NCI-H2227 (cell line): ENCODE results near the gene TOX2.

Experiments used
- DNase-seq: peaks from one replicate; lab custom pipeline; 2025; ENCODE audit not compliant: unreplicated experiment; lab: John Stamatoyannopoulos, UW

The TOX2 gene

GRCh38 chr20:43994486-43995100 lies 79.9 kb downstream of the TOX2 start:
- DNase-seq, result no peak

- no peak for DNase-seq
Measured at GRCh38 chr20:43995645-43996044, 81.0 kb downstream of the TOX2 start.

DNA sequence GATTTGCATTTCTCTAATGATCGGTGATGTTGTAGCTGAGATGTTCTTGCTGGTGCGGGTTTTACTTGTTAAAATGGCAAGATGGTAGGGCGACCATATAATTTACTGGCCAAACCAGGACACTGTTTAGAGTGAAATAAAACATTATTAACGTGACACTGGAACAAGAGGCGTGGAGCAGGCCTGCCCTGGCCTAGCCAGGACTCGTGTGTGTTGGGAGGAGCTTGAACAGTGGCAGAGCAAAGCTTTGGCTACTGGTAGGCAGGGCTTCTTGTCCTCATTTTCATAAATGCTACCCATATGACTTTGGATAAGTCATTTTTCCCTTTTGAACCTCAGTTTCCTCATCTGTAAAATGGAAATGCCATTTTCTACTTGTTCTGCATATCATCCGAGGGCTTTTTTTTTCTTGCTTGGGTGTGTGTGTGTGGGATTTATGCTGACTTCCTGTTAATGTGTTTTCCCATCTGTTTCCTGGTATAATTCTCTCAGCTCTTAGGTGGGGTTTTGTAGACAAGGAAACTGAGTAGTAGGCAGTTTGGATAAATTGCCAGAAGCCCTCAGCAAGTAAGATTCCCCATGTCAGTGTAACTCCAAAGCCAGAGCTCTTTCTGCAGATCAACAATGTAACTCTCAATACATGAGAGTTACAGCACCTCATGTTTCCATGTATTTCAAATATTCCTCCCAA lies 81.7 kb downstream of the TOX2 start:
- no peak for DNase-seq

GRCh38 chr20:43999848-44000247 lies 85.2 kb downstream of the TOX2 start:
- DNase-seq, result no peak

GRCh38 chr20:44001667-44002596 lies 87.3 kb downstream of the TOX2 start:
- DNase-seq, result no peak

GRCh38 chr20:44002861-44003260 lies 88.2 kb downstream of the TOX2 start:
- DNase-seq, result no peak

DNA sequence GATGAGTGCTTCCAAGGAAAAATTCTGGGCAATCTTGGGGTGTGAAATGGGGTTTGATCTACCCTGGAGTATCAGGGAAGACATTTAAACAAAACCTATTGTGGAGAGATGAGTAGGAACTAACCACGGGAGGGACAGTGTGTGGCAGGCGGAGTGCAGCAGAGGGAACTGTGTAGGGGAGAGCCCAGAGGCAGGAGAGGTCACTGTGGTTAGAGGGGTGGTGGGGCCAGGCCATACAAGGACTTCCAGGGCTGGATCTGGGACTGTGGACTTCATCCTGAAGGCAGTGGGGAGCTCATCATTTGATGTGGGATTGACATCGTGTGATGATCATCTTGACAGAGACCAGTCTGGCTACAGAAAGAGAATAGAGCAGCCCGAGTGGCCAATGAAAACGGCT lies 89.0 kb downstream of the TOX2 start:
- DNase-seq, result no peak

GRCh38 chr20:44004306-44004915 lies 89.8 kb downstream of the TOX2 start:
- DNase-seq, result no peak

DNA sequence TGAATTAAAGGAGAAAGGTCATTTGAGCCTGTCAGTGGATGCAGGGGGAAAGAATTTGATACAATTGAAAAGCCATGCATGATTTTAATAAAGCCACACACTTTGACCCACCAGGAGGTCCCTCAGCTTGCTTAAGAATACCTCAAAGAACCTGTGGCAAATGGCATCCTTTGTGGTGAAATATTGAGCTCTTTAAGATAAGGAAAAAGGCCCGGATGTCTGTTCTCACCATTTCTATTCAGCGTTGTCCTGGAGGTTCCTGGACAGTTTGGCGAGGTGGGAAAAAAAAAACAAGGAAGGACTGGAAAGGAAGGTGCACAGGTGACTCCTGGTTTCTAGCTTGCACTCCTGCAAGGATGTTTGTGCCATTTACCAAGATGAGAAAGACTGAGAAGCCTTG lies 91.0 kb downstream of the TOX2 start:
- no peak for DNase-seq

- no peak for DNase-seq
Measured at GRCh38 chr20:44006126-44006525, 91.5 kb downstream of the TOX2 start.

GRCh38 chr20:44006578-44006977 lies 91.9 kb downstream of the TOX2 start:
- DNase-seq, result no peak

- DNase-seq, result no peak
Measured at GRCh38 chr20:44008806-44009678, 94.4 kb downstream of the TOX2 start.

DNA sequence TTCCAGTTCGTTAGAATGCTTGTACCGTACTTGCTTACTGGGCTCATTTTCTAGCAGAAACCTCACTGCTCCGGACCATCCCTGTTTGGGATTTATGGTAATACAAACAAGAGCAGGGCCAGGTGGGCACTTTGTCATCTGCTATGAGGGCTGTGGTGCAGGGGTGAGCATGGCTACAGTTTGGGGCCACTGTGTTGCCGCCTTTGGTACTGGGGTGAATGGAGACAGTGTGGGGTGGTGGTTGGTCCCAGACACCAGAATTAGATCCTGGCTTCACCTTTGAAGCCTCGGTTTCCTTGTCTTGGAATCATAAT lies 95.0 kb downstream of the TOX2 start:
- no peak for DNase-seq

- DNase-seq, result peak; percentile 38
Measured at GRCh38 chr20:44010162-44010704, 95.6 kb downstream of the TOX2 start.

GRCh38 chr20:44011251-44011940 lies 96.7 kb downstream of the TOX2 start:
- DNase-seq, result no peak

GRCh38 chr20:44012466-44013226 lies 98.0 kb downstream of the TOX2 start:
- no peak for DNase-seq

DNA sequence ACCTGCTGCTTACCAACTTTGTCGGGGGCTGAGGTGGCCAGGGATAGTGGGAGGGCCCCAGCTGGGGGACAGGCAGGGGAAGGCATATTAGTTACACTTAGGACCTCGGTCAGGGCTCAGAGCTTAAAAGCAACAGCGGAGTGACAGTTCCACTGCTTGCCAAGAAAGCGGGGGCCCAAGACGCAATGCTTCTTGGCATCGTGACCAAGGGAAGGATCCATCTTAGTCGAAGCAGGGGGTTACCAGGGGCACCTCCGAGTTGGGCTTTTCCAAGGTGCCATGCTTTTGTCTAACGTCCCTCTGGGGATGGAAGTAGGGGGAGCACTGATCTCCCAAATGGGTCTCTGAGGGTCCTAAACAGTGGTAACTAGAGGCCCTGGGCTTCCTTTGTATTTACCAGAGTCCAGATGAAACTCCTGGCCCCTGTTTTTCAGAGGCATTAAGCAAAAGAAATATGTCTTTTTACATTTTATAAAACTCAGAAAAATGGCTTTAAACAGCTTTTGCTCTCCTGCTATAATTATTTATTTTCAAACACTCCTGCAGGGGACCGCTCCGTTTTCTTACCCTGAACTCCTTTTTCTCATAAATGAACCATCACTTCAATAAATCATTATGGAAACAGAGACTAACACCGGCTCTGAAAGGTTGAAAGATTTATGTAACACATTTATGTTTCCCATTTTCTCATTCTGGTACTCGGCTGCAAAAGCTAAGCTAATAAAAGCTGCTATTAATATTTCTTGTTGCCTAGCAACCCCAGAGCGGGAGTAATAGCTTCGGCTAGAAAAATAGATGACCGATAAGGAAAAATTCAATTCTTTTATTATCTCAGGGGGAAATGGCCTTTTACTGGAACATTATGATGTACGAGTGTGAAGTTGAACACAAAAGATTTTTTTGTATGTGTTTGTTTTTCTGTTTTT lies 100.4 kb downstream of the TOX2 start:
- peak; percentile 17 for DNase-seq

DNA sequence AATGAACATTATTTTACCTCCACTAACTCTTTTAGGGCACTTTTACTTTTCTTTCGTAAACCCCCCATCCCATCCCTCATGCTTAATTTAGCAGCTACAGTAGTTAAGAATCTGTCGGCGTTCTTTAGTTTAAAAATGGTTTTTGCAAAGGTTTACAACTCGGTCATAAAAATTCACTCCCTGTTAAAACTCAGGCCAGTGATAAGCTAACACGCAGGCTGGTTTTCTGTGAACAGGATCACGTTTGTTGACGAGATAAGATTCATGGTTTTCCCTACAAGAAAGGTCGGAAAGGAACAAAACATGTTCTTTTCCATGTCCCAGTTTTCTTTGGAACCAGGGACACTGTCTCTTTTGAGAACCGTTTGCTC lies 101.1 kb downstream of the TOX2 start:
- DNase-seq, result no peak
